Measurements from ENCODE around the gene PPTC7.
A peak's percentile ranks its signal among the peaks of the same experiment; 100 is the strongest.

GRCh38 chr12:110550981-110551380 lies 32.1 kb downstream of the PPTC7 start:
- TF ChIP-seq NFIC (IDR thresholded peaks at IDR 0.05), result no peak
- TF ChIP-seq TEAD4 (IDR thresholded peaks at IDR 0.05), result no peak
- TF ChIP-seq ZBTB7A (IDR thresholded peaks at IDR 0.05; ENCODE audit: low read depth), result no peak
- TF ChIP-seq CEBPB (IDR thresholded peaks at IDR 0.05), result 0 out of 2 replicates have a peak, but pooled peaks have one; percentile 25
- TF ChIP-seq MAX (IDR thresholded peaks at IDR 0.05), result no peak
- no peak for TF ChIP-seq EP300 (IDR thresholded peaks at IDR 0.05; ENCODE audit: borderline replicate concordance)
- TF ChIP-seq TAF1 (IDR thresholded peaks at IDR 0.05; ENCODE audit: low read depth), result no peak

Data from Ishikawa (cell line).